ENCODE data around the gene PEX10.

PEX10 gene

DNA sequence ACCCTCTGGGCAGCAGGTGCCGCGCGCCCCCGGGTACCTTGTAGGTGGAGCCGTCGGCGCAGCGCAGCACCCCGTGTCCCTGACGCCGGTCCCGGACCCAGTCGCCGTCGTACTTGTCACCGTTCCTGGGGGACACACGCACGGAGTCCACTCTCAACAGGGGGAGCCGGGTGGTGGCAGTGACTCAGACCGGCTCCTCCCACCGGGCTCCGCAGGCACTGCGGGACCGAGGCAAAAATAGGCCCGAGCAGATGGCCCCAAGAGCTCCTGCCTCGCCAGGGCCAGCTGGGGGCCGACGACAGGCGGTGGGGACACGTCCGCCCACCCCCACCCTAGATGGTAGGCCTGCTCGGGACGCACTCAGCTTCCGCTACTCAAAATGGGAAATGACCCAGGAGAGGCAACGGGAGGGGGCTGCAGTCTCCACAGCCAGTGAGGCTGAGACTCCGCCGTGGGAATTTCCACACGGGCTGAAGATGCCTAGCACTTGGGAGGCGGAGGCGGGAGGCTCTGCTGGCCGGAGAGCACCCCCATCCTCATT lies 27.4 kb downstream of the PEX10 start:
- DNase-seq = no peak

DNA sequence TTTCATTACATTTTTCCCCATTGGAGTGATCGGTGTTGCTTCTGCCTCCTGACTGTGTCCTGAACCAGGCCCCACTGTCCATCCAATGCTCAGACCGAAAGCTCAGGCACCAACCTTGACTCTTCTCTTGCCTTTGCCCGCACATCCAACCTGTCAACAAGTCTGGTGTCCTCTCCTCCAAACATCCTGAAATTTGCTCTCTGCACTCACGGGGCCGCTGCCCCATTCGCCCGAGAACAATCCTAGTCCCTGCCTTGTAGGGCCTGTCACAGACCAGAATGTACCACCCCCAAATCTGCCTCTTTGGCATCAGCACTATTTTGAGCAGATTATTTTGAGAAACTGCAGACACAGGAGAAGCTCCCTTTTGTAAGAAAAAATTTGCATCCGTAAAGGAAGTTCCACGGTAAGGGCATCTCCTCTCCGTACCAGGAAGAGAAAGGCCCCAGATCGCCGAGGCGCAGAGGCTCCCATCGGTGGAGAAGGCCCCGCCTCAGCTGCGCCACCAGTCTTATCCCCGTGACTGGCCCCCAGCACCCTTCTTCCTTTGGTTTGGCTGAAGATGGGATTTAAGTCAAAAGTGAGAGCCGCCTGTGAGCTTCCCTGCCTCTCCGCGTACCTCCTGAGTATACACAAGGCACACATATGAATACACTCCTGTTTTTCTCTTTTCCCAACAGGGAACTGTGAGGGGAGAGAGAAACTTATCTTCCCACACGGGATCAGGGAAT lies 28.1 kb downstream of the PEX10 start:
- no peak for DNase-seq

DNA sequence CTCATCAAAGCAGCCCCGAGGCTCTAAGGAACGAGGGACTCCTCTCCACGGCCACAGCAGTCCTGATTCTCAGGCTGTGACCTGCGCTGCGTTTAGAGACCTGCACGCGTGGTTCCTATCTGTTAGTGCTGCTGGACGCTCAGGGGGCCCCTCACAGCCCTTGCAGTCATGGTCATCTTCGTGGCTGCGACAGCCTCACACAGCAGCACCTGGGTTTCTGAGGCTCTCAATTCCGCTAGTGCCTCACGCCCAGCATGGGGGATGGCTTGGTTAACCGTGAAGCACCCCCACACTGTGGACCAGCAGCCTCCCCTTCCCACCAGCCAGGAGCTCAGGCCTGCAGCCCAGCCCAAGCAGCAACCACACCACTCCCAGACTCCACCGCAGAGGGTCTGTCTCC lies 28.8 kb downstream of the PEX10 start:
- no peak for DNase-seq

DNA sequence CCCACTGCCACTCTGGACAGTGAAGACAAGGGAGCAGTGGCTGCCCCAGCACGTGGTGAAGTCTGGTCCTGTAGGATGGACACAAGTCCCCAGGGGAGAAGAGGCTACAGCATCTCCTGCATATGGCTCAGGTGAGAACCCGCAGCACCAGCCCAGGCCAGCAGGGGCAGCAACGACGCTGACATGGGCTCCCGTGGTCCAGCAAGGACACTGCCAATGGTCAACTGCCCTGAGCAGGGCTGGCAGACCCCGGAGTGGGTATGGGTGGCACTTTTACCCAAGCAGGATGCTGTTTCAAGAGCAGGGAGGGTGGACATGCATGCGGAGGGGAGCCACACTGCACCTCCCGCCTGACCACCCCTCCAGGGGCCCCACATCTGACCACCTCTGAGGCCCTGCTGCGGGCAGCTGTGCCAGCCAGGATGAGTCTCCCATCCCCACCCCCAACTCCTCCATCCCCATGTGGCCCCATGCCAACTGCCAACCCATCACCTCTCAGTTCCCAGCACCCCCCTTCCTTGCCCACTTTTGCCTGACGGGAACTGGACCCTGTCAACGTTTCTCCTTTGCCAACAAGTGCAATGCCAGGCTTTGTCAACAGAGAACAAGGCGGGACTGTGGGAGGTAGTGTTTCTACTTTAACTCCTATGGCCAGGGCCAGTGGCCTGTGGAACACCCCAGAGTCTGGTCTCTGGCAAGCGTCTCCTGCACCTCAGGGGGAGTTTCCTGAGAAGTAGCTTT lies 29.6 kb downstream of the PEX10 start:
- no peak for DNase-seq

DNA sequence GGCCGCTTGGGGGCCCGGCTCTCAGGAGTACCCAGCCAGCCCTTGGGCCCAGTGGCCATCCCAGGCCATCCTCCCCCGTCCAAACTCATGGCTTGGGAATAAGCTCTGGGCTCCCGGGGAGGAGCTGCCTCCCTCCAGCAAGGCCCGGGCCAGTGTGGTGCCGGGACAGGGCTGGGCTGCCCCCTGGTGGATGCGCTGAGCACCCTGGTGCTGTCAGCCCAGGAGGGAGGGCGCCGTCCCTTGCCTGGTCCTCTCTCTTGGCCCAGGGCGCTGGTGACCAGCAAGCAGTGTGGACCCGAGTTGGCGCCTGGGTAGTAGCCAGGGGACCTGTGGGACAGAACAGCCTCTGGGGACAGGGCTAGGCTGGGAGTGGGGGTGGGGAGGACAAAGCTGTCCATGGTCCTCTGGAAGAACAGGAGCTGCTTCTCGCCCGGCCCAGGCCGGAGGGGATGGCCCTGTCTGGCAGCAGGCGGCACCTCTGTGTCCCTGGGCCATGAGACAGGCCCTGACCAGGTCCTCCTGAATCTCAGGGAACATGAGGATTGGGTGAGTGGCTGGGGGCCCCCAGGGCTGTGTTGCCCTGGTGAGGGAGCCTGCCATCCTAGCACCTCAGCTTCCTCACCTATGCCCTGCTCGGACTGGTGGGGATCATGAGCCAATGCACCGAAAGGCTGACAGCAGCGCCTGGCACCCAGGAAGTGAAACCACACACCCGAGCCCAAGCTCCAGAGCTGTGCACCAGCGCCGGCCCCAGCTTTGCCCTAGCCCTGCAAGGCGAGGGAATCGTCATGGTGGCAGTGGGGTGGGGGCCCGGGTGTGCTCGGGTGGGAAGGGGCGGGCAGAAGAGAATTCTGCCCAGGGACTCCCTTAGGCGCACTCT lies 30.4 kb downstream of the PEX10 start:
- DNase-seq = peak; percentile 31

DNA sequence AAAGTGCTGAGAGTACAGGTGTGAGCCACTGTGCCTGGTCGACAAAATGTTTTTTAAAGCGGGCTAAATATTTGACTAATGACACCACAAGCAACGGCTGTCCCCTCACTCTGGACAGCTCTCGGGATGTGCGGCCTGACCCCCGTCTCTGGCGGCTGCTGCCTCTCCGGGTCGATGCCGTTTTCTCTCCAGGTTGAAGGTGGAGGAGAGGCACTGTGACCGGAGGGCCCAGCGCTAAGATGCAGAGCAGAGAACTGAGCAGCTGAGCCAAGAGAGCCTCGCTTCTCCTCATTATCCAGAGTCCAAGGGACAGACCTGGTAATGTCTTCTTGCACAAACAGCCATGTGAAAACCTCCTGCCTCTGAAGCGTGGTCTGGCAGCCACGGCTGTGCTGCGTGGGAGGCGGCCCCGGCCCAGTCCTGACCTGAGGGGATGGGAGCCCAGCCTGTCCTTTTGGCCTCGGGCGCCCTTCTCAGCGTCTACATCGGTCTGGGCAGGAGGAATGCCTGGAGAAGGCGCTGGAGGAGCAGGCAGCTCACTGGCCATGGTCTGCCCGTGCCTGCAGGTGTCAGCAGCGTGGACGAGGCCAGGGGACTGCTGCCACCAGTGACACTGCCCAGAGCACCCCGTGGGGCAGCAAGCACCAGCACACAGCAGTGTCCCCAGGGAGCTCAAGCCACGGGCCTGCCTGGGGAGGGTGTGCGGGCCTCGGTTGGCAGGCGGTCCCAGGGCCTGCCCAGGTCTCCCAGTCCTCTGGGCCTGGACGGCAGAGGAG lies 31.4 kb downstream of the PEX10 start:
- no peak for DNase-seq

DNA sequence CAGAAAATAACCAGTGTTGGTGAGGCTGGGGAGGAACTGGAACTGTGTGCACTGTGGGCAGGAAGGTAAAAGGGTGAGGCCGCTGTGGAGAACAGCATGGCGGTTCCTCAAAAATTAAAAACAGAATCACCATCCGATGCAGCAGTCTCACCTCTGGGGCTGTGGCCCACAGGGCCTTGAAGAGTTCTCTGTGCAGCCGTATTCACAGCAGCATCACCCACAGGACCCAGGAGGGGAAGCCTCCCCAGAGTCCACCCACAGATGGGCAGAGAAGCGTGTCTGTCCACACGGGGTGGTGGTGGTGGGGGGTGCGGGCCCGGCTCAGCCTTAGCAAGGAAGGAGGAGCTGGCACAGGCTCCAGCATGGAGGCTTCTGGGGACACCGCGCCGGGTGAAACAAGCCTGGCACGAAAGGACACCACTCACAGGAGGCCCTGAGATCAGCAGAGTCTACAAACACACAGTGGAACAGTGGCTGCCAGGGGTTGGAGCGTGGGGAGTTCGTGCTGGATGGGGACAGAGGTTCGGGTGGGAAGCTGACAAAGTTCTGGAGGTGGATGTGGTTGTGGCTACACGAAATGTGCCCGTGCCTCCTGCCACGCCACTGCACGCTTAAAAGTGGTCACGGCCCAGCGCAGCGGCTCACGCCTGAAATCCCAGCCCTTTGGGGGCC lies 32.5 kb downstream of the PEX10 start:
- DNase-seq = no peak

DNA sequence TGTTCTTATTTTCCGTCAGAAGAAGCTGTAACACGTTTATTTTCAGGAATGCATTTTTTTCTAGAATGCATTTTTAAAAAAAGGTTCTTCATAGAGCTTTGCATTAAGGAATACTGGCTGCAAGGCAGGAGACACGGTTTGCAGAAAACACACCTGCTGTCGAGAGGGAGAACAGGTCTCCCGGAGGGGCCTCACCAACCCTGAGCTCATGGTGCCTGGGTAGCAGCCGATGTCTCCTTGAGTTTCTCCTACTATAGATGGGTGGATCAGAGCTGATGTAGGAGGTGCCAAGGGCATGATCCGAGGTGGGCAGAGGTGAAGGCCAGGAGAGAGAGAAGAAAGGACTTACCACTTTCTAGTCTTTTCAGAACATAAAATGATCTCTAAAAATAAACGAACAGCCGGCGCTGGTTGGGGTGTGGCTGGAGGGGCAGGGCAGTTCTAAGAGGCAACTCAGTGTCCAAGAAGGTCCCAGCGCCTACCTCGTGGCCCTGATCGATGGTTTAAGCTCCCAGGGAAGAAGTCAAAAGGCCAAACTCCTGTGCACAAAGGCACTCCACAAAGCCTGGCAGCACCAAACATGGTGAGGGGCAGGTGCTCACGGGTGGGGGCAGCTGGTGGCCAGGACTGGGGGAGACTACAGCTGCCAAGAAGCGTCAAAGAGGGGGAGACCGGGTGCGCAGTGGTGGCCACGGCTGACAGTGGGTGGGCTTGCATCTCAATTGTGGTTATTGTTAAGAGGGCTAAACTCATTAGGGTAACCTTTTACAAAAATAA lies 33.2 kb downstream of the PEX10 start:
- DNase-seq = no peak

DNA sequence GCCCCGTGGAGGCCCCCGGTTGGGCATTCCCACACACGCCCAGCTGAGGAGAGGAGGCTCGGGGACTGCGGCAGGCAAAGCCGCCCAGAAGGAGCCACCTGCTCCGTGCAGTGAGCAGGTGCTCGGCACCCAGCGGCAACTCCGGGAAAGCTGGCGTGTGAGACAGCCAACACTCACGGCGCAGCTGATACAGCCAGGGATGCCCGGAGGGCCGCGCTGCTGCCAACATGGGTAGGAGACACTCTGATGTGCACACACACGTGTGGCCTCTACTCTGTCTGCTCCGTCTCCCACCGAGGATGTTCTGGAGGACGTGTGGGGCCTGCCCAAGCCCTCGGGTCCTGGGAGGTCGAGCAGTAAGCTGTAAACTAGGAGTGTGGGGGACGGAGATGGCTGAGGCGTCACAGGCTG lies 33.9 kb downstream of the PEX10 start:
- DNase-seq = no peak

DNA sequence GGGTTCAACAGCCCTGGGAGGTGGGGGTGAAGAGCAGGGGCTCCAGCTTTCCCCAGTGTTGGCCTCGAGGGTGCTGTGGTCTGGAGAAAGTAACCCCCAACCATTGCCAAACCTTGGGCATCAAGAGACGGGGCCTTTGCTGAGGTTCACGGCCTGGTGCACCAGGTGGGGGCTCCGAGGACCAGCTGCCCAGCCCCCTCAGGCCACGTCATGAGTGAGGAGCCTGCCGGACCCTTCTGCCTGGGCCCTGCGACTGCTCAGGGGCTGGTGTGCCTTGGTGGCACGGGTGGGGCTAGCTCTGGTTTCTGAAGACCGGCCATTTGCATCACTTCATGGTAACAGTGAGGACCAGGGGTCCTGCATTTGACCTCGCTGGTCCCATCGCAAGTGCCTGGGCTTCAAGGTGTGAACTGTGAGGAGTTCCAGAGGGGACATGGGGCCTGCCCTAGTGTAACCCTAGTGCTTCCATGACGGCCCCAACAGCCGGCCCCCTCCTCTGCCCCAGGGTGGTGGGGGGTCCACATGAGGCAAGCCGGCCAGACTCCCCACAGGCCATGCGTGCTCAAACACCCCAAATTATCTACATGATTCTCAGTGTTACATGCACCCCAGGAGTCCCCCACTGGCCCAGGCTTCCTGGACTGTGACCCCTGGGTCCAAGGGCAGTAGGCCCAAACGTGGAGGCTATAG lies 34.5 kb downstream of the PEX10 start:
- DNase-seq = no peak

DNA sequence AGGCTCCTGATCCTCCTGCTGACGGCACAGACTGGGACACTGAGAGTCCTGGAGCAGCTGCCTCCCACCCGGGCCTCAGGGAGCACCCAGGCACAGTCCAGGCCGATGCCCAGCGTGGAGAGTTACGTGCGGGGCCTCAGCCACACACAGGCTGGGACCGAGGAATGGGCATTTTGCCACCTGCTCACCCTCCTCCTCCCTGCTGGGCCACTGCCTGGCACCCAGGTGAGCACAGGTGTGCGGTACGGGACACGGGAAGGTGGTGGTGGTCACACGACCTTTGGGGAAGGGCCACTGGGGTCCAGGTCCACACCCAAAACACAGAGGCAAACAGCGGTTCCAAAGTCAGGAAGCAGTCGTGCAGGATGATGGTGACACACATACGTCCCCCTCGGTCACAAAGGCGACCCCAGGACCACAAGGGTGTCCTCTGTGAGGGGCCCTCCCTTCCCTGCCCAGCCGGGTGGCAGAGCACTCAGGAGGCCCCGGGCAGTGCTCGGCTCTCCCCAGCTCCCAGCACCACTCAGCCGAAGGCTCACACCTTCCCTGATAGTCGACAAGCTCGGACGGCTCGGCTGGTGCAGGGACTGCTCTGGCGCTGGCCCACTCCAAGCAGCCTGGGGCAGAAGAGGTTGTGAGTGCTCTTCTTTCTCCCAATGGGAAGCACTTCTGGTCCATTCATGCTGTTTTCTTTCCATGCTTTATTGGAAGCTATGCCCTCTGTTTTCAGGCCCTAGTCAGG lies 35.3 kb downstream of the PEX10 start:
- no peak for DNase-seq

DNA sequence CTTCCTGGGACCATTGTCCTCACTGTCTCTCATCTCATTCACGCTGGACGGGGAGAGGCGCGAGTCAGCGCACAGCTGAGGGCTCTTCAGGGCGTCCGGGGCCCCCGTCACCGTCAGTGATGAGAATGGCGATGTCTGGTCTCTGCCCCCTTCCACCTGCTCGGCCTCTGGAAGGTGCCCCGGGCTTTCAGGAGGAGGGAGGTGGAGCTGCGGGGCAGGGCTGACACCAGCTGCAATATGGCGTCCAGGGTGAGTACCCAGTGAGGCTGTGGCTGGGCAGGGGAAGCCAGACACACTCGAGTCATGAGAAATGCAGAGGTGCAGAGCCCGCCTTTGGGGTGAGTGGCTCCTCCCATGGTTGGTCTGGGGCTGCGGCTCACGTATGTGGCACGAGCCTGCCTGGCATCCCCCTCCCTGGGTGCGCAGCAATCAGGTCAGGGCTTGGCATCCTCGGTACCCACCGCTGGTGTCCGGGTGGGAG lies 36.1 kb downstream of the PEX10 start:
- DNase-seq = no peak

DNA sequence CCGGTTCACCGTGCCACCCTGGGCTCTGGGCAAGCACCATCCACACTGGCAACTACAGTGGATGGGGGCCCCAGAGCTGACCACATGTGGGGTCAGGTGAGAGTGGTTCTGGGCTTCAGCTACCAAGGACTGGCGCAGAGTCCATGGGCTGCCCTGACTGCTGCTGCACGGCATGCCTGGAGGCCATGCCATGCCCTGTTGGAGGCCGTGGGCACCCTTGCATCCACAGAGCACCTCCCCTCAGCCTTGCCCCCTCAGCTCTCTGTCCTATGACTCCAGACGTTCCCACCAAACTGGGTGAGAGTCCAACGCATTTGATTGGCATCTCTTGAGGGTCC lies 36.5 kb downstream of the PEX10 start:
- DNase-seq = no peak

DNA sequence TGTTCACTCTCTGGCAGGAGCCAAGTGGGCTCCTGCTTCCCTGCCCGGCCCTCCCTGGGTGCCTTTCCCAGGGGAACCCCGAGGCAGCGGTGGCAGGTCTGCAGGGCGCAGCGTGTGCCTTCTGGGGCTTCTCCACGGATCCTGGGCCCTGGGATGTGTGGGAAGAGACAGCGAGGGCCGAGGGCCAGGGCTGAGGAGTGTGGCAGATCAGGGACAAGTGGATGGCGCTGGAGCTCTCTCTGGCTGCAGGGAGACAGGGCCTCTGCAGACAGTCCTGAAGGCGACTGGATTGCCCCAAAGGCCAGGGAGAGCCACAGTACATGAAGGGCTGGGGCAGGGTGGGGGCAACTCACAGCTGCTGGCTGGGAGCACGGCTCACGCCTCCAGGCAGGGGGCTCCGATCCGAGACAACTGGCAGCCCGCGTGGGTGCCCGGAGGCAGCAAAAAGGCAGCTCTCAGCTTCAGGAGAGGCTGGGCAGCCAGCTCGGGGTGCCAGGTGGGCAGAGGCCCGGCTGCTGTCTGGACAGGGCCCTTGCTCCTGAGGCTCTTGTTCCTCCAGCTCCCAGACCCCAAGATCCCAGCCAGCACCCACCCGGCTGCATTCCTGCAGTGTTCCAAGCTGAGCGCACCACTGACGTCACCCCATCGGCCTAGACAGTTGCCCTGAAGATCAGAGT lies 37.0 kb downstream of the PEX10 start:
- DNase-seq = no peak

DNA sequence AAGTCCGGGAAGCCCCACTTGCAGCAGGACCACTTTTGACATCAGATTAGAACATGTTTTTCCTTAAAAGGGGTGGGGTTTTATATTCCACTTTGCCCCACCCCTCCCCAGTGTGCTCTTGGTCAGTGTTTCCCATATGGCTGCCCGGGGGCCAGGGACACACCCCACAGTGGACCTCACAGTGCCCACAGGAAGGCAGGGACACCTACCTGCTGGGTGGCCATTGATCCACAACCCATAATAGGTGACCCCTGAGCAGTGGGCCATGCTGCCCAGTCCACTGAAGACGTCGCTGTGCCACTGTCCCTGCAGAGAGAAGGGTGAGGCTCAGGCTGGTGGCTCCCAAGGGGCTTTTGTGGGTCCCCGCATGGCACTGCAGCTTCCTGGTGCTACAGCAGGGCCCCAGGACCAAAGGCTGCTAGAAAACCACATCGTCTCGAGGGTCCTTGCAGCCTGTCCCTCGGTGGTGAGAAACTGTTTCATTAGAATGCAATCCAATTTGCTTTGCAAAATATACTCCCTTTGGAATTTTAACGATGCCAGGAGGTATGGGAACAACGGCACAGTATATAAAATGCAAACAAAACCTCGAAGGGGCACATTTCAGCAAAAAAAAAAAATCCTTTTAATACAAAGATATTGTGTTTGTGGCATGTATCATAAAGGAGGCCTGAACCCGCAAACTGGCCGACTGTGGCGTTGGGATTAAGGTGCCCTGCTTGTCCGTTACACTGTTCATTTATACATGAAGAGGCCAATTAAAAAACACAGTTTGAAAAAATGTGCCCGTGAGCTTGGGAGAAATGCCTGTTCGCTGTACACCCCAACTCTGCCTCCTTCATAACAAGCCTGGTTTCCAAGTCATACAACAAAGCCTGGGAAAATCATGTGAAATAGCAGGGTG lies 37.9 kb downstream of the PEX10 start:
- DNase-seq = no peak

DNA sequence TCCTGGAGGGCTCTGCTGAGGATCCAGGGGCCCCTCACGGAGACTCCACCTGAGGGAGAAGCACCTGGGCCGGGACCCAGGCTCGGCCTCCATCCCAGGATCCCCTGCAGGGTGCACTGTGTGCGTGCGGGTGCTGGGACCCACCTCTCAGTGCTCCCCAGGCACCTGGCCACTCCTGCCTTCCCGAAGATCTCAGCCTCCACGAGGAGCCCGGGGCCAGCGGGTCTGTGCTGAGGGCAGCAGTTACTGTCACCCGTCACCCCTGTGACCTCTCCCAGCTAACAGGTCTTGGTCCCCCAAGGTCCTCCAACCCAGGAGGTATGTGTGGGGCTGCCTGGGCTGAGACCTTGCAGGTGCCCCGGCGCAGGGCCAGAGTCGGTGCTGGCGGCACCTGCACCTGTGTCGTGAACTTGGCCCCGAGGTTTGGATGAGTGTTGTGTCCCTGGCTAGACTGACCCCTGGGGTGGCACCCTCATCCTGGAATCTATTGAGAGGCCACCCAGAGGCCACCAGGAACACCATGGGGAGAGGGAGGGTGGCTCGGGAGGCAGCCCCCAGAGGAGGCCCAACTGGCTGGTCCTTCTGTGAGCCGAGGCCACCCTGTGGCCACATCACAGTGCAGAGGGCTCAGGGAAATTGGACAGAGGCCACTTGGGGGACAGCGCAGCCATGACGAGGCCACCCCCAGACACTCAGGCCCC lies 38.7 kb downstream of the PEX10 start:
- no peak for DNase-seq

Measured in GOT3 (cell line).